HG03439 (cell line): ENCODE data around the gene HNRNPUL1.
"Not testable (repeated sequence)": the region's sequence is repeated elsewhere in the genome, so short reads cannot be mapped to it uniquely, and the experiment has no call there.

Experiments used
- ATAC-seq: cut with Tn5 transposase; IDR thresholded peaks from one replicate; pipeline ENCODE4 v1.9.1; 2021; ENCODE audit warnings: mild to moderate bottlenecking, moderate library complexity; ENCODE audit not compliant: unreplicated experiment

HNRNPUL1 gene

GRCh38 chr19:41324231-41324702 lies 60.1 kb downstream of the HNRNPUL1 start:
- no peak for ATAC-seq

GRCh38 chr19:41324921-41325639 lies 60.9 kb downstream of the HNRNPUL1 start:
- no peak for ATAC-seq

GRCh38 chr19:41325640-41325946 lies 61.4 kb downstream of the HNRNPUL1 start:
- no peak for ATAC-seq

- no peak for ATAC-seq
Measured at GRCh38 chr19:41325947-41326706, 62.0 kb downstream of the HNRNPUL1 start.

GRCh38 chr19:41327076-41327575 lies 63.0 kb downstream of the HNRNPUL1 start:
- no peak for ATAC-seq

GRCh38 chr19:41327576-41328156 lies 63.5 kb downstream of the HNRNPUL1 start:
- peak; percentile 50 for ATAC-seq

GRCh38 chr19:41328157-41328841 lies 64.1 kb downstream of the HNRNPUL1 start:
- ATAC-seq = no peak

- no peak for ATAC-seq
Measured at GRCh38 chr19:41328842-41329225, 64.7 kb downstream of the HNRNPUL1 start.

- no peak for ATAC-seq
Measured at GRCh38 chr19:41330481-41330880, 66.3 kb downstream of the HNRNPUL1 start.

GRCh38 chr19:41330946-41331678 lies 66.9 kb downstream of the HNRNPUL1 start:
- no peak for ATAC-seq

GRCh38 chr19:41332000-41332399 lies 67.8 kb downstream of the HNRNPUL1 start:
- no peak for ATAC-seq

- ATAC-seq = no peak
Measured at GRCh38 chr19:41332468-41332867, 68.3 kb downstream of the HNRNPUL1 start.

GRCh38 chr19:41334793-41335192 lies 70.6 kb downstream of the HNRNPUL1 start:
- no peak for ATAC-seq

- ATAC-seq = no peak
Measured at GRCh38 chr19:41335467-41335866, 71.3 kb downstream of the HNRNPUL1 start.

GRCh38 chr19:41339936-41340335 lies 75.8 kb downstream of the HNRNPUL1 start:
- ATAC-seq = no peak

GRCh38 chr19:41341669-41342490 lies 77.7 kb downstream of the HNRNPUL1 start:
- ATAC-seq = no peak

- no peak for ATAC-seq
Measured at GRCh38 chr19:41344162-41344561, 80.0 kb downstream of the HNRNPUL1 start.

GRCh38 chr19:41346916-41347315 lies 82.7 kb downstream of the HNRNPUL1 start:
- not testable (repeated sequence) for ATAC-seq

GRCh38 chr19:41350735-41351338 lies 86.7 kb downstream of the HNRNPUL1 start:
- ATAC-seq = peak; percentile 3
